ENCODE measurements around the gene BRINP2.
"Not testable (repeated sequence)": the region's sequence is repeated elsewhere in the genome, so short reads cannot be mapped to it uniquely, and the experiment has no call there.

Gene BRINP2

DNA sequence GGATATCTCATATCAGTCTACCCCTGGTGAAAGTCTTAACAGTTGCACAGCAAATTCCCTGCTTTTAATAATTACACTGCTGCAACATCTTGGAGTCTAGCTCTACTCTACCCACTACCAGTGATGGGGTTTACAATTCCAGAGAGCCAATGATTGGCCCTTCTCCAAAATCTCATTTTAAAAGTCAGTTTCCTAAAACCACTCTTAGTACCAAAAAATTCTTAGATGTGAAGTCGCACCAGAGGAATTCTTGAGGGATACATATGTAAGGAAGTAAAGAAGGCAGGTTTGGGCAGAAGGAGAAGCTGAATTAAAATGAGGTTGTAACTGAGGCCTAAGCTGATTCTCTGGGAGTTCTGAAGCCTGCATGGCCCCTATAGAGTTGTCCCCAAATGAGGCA is 129.7 kb downstream of the BRINP2 start:
- no peak for DNase-seq
- in situ Hi-C loops (cut with HindIII; ENCODE audit: low pct_ligation_motif_present, low pct_unique_long_range_greater_than_20kb, low sequenced_read_pairs): no loop called here

DNA sequence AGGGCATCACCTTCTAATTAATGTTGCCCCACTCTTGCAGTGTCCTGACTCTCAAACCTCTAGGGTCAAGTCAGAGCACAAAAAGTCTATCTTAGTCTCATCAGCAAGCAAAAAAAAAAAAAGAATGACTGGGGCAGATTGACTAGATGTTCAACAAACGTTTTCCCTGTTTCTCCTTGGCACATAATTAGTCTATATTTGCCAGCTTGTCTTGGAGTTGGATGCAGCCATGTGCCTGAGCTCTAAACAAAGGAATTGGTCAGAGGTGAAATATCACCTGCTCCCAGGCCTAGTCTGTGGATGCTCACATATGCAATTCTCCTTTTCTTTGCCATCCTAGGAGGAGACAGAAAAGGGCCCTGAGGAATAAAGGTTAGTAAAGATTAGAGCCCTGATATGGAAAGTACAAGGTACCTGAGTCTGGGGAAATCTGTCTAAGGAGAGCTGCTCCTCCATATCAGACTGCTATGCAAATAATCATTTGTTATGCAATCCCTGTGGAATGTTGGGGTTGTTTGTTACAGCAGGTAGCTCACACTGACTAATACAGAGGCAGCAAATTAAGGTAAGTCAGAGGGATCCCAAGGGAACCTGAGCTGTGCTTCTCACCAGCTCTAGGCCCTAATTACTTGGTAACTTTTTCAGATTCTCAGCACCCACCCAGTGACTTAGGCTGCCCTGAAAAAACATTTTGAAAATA is 130.8 kb downstream of the BRINP2 start:
- no peak for DNase-seq
- in situ Hi-C loops (cut with HindIII; ENCODE audit: low pct_ligation_motif_present, low pct_unique_long_range_greater_than_20kb, low sequenced_read_pairs): no loop called here

DNA sequence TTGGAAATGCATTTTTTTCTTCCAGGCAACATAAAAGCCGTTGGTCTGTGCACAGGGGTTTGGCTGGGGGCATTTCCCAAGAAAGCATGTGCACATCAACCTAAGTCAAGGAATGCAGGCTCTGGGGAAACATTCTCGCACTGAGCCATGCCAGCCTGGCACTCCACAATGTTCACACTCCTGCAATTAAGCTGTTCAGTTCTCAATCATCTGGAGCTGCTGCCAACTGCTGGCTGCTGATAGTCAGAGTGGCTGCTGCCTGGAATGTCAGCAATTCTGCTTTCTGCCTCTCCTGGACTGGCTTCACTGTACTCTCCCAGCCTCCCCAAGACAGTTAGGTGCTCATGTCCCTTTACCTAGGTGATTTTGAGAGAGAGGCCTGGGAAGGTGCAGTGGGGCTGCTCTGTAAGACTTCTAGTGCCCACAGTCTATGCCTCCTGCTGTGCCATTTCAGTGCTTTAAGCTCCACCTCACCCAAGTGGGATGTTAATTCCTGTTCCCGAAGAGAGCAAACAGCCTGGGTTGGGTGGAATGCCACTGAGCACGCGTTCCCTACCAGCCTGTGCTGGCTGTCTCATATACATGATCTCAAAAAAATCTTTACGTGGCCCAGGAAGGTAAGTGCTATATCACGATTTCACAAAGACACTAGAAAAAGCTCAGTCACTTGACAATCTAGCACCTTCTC is 131.7 kb downstream of the BRINP2 start:
- in situ Hi-C loops (cut with HindIII; ENCODE audit: low pct_ligation_motif_present, low pct_unique_long_range_greater_than_20kb, low sequenced_read_pairs): no loop called here
- DNase-seq: no peak

DNA sequence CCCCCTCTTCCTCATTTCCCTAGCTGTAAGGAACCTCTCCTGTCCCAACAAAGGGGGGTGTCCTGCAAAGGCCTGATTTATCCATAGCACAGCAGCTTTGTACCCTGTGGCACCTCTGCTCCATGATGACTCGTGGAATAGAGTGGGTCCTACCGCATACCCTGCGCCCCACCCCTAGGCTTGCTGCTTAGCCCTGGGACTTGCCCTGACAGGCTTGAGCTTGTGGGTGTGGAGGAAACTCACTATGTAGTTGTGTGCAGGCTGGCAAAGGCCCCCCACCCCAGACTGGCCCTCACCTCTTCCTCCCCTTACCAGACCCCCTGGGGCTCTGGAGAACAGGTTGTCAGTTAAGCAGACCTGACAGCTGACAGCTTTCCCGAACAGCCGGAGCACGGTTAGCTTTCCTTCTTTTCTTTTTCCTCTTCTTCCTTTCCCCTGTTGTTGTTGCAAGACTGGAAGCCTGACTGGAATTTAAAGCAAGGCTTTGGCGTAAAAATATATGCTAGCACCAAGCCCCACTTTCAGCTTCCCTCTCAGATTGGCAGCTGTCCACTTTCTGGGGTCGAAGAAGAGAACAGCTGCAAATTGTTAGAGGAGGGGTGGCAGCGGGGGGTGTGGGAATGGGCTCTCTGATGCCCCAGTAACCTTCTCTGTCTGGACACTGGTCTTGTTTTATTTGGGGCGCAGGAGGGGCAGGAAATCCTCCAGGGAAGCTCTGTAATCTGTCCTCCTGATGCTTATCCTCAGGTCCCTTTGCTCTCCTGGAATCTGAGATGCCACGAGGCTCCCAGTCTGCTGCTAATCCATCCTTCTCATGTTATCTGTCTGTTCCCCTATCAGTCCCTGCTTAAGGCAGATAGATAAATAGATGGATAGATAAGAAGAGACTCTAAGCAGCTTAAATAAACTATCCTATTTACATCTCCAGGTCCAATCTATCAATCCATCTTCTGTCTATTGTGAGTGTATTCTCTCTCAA is 134.6 kb downstream of the BRINP2 start:
- in situ Hi-C loops (cut with HindIII; ENCODE audit: low pct_ligation_motif_present, low pct_unique_long_range_greater_than_20kb, low sequenced_read_pairs): no loop called here

DNA sequence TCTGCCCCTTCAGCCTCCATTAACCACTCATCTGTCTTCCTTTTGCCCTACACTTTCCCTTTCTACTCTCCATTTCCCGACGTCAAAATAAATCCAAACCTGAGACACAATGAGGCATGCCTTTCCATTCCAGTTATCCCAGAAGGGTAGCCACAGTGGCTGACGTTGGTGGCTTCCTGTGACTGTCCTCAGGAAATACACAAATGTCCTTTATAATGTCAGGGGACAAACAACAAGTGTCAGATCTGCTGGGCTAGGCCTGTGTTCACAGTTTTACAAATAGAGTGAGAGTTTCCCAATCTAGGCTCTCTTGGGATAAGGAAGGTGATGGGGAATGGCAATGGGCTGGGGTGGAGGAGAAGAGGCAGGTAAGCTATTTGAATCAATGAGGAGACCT is 135.3 kb downstream of the BRINP2 start:
- no peak for DNase-seq
- in situ Hi-C loops (cut with HindIII; ENCODE audit: low pct_ligation_motif_present, low pct_unique_long_range_greater_than_20kb, low sequenced_read_pairs): no loop called here

More for the DNA sequence above, 134.6 kb downstream of the BRINP2 start:
- no peak for DNase-seq

DNA sequence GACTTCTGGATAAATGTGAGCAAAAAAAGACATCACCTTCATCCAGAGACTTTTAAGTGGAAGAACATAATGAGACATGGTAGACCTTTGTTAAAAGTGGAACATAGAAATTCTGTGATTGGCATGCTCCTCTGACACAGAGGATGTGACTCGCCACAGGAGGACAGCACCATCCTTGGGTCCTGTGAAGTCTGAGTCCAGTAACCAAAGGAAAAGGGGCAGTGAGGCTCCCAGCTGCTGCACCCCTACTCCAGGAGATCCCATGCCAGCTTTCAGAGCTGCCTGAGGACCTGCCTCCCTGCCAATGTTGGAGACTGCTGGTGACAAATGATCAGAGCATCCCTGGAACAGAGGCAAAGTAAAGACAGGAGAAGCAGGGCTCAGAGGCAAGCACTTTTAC is 136.2 kb downstream of the BRINP2 start:
- in situ Hi-C loops (cut with HindIII; ENCODE audit: low pct_ligation_motif_present, low pct_unique_long_range_greater_than_20kb, low sequenced_read_pairs): no loop called here
- DNase-seq: no peak

DNA sequence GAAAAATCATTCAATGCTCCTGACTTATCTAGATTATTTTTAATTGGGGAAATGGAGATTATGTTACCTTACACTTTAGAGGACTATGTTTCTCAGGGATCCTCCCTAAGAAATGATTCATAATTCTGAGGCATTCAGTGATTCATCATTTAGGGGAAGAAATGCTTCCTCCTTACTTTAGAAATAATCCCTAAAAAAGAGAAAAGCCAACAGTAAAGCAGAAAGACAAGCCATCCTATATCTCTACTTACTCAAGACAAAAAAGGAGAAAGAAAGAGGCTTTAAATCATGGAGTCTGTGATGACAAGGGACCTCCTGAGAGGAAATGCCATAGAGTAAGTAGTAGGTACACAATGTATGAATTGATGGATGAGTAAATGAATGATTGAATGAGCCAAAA is 137.0 kb downstream of the BRINP2 start:
- in situ Hi-C loops (cut with HindIII; ENCODE audit: low pct_ligation_motif_present, low pct_unique_long_range_greater_than_20kb, low sequenced_read_pairs): no loop called here
- DNase-seq: no peak

DNA sequence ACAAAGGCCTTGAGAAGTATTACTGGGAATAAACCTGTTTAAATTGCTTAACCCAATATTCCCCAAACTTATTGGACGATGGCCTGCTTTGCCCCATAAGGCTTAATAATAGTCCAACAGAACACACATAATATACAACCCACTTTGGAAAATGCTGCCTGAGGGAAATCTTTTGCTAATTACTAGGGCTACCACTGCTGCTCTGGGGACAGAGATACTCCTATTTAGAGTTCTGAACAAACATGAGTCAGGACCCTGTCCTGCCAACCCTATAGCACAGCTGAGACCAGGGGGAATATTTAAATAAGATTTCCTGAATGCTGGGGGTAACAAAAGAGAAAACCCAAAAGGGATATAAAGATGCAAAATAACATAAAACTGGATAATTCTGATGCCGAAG is 139.1 kb downstream of the BRINP2 start:
- in situ Hi-C loops (cut with HindIII; ENCODE audit: low pct_ligation_motif_present, low pct_unique_long_range_greater_than_20kb, low sequenced_read_pairs): no loop called here
- no peak for DNase-seq

DNA sequence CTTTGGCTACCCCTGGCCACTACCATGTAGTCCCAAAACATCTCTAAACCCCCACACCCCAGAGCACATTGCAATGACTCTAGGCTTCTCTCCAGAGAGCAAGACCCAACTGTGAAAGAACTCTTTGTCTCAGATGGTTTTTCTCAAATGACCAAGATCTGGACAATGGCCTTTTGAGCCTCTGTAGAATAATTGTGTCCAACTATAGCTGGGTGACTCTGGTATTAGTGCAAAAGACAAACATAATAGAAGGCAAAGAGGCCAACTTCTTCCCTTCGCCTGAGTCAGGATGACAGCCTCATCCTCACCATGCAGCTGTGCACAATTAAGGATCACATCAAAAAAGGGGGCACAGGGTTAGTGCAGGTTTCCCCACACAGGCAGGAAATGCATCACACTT is 139.6 kb downstream of the BRINP2 start:
- in situ Hi-C loops (cut with HindIII; ENCODE audit: low pct_ligation_motif_present, low pct_unique_long_range_greater_than_20kb, low sequenced_read_pairs): no loop called here
- no peak for DNase-seq

DNA sequence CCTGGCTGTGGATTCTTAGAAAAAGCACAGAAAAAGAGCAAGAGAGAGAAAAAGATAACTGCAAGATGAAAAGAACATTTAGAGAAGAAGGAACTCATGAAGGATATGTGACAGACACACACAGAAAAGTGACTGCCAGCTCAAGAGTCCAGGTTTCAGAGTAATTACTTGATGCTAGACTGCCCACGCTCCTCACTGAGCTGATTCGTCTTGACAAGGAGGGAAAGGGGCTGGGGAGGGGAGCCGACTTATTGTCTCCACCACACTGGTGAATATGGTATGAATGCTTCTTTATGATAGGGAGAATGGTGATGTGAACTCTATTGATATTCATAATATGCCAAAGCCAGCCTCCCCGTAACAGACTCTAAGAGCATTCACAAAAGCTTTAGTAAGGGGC is 140.4 kb downstream of the BRINP2 start:
- in situ Hi-C loops (cut with HindIII; ENCODE audit: low pct_ligation_motif_present, low pct_unique_long_range_greater_than_20kb, low sequenced_read_pairs): no loop called here
- no peak for DNase-seq

DNA sequence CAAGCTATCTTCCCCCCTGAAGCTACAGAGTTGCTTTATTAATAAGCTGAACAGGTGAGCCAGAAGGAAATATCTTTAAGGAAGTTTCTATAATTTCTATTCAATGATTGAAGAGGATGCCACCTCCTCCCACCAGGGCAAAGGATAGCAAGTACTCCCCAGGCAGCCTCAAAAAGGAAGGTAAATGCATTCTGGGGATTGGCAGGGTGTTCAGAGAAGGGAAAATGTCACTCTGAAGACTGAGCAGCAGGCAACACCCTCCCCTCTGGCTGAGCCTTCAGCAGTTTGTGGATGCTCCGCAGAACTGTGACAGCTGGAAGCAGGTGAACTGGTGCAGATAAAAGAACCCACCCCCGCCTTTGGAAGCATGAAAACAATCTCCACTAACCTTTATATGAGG is 140.8 kb downstream of the BRINP2 start:
- in situ Hi-C loops (cut with HindIII; ENCODE audit: low pct_ligation_motif_present, low pct_unique_long_range_greater_than_20kb, low sequenced_read_pairs): no loop called here
- DNase-seq: no peak

DNA sequence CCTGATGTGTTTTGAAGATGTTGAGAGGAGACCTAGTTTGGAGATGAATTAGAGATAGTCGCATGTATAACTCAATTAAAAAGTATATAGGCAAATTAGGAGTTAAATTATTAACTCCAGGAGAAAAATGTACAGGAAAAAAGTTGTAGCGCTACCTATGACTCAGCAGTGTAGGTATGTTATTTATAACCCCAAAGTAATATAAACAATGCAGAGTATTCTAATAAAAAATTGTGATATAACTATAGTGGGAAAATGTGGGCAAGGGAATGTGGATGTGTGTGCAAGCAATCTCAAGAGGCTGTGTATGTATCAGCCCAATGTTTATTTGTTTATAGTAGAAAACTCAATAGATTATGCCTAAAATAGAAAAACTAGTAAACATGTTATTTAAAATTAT is 144.5 kb downstream of the BRINP2 start:
- no peak for DNase-seq
- in situ Hi-C loops (cut with HindIII; ENCODE audit: low pct_ligation_motif_present, low pct_unique_long_range_greater_than_20kb, low sequenced_read_pairs): no loop called here

DNA sequence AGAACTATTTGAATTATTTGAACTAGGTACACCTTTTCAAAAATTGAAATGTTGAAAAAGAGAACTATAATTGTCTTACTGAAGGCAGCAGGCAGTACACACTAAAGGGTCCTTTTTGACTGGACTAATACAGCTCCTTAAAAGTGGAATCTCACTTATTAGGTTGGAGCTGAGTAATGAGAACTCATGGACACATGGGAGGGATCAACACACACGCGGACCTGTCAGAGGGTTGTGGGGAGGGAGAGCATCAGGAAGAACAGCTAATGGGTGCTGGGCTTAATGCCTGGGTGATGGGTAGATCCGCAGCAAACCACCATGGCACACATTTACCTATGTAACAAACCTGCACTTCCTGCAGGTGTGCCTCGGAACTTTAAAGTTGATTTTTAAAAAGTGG is 145.0 kb downstream of the BRINP2 start:
- in situ Hi-C loops (cut with HindIII; ENCODE audit: low pct_ligation_motif_present, low pct_unique_long_range_greater_than_20kb, low sequenced_read_pairs): no loop called here
- no peak for DNase-seq

DNA sequence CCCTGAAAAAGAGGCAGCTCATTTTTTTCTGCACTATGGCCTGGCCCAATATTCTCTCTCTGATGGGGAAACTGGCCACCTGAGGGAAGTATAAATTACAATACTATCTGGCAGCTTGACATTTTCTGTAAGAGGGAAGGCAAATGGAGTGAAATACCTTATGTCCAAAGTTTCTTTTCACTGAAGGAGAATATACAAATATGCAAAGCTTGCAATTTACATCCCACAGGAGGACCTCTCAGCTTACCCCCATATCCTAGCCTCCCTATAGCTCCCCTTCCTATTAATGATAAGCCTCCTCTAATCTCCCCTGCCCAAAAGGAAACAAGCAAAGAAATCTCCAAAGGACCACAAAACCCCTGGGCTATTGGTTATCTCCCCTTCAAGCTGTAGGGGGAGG is 150.7 kb downstream of the BRINP2 start:
- in situ Hi-C loops (cut with HindIII; ENCODE audit: low pct_ligation_motif_present, low pct_unique_long_range_greater_than_20kb, low sequenced_read_pairs); DNase-seq: not testable (repeated sequence)

DNA sequence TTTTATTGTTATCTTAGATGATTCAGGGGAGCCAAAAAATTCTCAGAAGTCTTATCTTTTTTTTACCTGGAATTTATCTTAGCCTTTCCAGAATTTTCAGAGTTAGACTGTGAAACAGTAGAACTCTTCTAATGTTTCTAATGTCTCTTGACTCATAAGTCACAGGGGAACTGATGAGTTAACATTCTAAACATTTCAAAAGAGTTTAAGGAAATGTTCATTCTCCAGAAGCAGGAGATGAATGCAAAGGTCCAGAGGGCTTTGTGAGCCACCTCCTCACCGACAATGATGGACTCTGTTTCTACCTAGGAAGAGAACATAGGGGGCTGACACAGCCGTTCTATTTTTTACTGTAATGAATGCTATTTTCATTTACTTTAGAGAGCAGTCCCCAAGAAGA is 157.5 kb downstream of the BRINP2 start:
- in situ Hi-C loops (cut with HindIII; ENCODE audit: low pct_ligation_motif_present, low pct_unique_long_range_greater_than_20kb, low sequenced_read_pairs): no loop called here
- no peak for DNase-seq

DNA sequence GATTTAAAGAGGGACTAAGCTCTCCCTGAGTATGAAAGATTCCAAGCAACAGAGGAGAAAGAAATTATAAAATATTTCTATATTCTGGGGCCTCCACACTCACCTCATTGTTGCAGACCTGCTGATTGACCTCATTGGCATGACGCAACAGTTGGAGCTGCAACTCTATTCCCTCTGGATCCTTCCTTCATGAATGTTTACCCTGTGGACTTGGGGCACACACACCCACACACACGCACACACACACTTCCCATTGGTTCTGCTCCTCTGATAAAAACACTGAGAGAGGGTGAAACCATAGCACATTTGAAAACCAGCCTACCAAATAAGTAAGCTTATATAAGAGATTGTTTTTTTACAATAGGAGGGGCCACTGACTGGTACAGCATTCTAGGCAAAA is 159.1 kb downstream of the BRINP2 start:
- in situ Hi-C loops (cut with HindIII; ENCODE audit: low pct_ligation_motif_present, low pct_unique_long_range_greater_than_20kb, low sequenced_read_pairs): no loop called here
- DNase-seq: no peak

Data from ACHN (cell line).